PFSK-1 (cell line): ENCODE results near the gene TMEM14B.

Source experiments
- FOXP2 ChIP-seq: optimal IDR thresholded peaks from 2 replicates; pipeline ENCODE3; 2011; ENCODE audit warnings: borderline replicate concordance, control low read depth, inconsistent platforms; ENCODE audit not compliant: insufficient read depth; ENCODE audit errors: extremely low read length, extremely low read depth
- POLR2AphosphoS5 ChIP-seq: IDR thresholded peaks from 2 replicates; pipeline ENCODE4 v1.6.1; 2012; ENCODE audit warnings: low read depth, mild to moderate bottlenecking, control low read depth, low read length, moderate library complexity
- SIN3A ChIP-seq: IDR thresholded peaks from 2 replicates; pipeline ENCODE4 v1.6.1; 2012; ENCODE audit warnings: mild to moderate bottlenecking, low read length, moderate library complexity, borderline replicate concordance; ENCODE audit not compliant: insufficient read depth
- TAF1 ChIP-seq: IDR thresholded peaks from 2 replicates; pipeline ENCODE4 v1.6.1; 2012; ENCODE audit warnings: low read length, control low read depth, borderline replicate concordance; ENCODE audit not compliant: insufficient read depth
- TF ChIP-seq, protein P1 (sequence below), 2 experiments: IDR thresholded peaks; 2 replicates each; pipeline versions ENCODE4 v1.6.1 to v1.8.0; 2011 to 2012; ENCODE audit warnings: low read depth in 2 of 2, low read length in 2 of 2, control low read depth in 1 of 2, inconsistent platforms in 1 of 2, mild to moderate bottlenecking in 1 of 2, moderate library complexity in 1 of 2; ENCODE audit not compliant: insufficient read depth in 1 of 2

DNA sequence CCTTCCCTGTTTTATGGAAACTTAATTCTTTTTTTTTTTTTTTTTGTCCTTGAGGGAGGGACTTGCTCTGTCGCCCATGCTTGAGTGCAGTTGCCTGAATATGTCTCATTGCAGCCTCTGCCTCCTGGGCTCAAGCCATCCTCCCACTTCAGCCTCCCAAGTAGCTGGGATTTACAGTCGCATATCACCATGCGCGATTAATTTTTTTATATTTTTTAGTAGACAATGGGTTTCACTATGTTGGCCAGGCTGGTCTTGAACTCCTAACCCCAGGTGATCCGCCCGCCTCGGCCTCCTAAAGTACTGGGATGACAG, 24.1 kb upstream of the TMEM14B start:
- TF ChIP-seq TAF1 (no peak), SIN3A (no peak), POLR2AphosphoS5 (no peak), FOXP2 (no peak)
- TF ChIP-seq, protein P1, sequence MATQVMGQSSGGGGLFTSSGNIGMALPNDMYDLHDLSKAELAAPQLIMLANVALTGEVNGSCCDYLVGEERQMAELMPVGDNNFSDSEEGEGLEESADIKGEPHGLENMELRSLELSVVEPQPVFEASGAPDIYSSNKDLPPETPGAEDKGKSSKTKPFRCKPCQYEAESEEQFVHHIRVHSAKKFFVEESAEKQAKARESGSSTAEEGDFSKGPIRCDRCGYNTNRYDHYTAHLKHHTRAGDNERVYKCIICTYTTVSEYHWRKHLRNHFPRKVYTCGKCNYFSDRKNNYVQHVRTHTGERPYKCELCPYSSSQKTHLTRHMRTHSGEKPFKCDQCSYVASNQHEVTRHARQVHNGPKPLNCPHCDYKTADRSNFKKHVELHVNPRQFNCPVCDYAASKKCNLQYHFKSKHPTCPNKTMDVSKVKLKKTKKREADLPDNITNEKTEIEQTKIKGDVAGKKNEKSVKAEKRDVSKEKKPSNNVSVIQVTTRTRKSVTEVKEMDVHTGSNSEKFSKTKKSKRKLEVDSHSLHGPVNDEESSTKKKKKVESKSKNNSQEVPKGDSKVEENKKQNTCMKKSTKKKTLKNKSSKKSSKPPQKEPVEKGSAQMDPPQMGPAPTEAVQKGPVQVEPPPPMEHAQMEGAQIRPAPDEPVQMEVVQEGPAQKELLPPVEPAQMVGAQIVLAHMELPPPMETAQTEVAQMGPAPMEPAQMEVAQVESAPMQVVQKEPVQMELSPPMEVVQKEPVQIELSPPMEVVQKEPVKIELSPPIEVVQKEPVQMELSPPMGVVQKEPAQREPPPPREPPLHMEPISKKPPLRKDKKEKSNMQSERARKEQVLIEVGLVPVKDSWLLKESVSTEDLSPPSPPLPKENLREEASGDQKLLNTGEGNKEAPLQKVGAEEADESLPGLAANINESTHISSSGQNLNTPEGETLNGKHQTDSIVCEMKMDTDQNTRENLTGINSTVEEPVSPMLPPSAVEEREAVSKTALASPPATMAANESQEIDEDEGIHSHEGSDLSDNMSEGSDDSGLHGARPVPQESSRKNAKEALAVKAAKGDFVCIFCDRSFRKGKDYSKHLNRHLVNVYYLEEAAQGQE (IDR thresholded peaks at IDR 0.05; ENCODE audit: insufficient read depth in 1 of 2, low read depth in 2 of 2, low read length in 2 of 2), result no peak
